HepG2 (cell line): Measurements from ENCODE around the gene PARS2. TPM values are rescaled to one million over a fixed set of nuclear protein-coding genes. Genes with fewer than 3 reads are reported as not detected.

ENCODE experiments used
- CENPX ChIP-seq: sonication (generic); formaldehyde crosslinking; IDR thresholded peaks from 2 replicates; pipeline ENCODE4 v1.9.0; 2021; ENCODE audit warnings: mild to moderate bottlenecking, missing genetic modification reagents, moderate library complexity
- GMEB1 ChIP-seq: sonication (generic); formaldehyde crosslinking; IDR thresholded peaks from 2 replicates; pipeline ENCODE4 v1.5.1; 2020; ENCODE audit warnings: missing genetic modification reagents, mild to moderate bottlenecking, borderline replicate concordance
- GPBP1L1 ChIP-seq: sonication (generic); formaldehyde crosslinking; IDR thresholded peaks from 2 replicates; pipeline ENCODE4 v1.5.0; 2020; ENCODE audit warnings: mild to moderate bottlenecking, missing genetic modification reagents
- KMT2B ChIP-seq: IDR thresholded peaks from 2 replicates; pipeline ENCODE4 v1.6.1; 2016; ENCODE audit warnings: missing genetic modification reagents, missing compliant biosample characterization
- MIER2 ChIP-seq: IDR thresholded peaks from 2 replicates; pipeline ENCODE4 v1.6.1; 2016; ENCODE audit warnings: missing biosample characterization, missing genetic modification reagents
- PPARG ChIP-seq: conservative IDR thresholded peaks from 2 replicates; pipeline ENCODE4 v1.6.1; 2016; ENCODE audit warnings: missing biosample characterization, missing genetic modification reagents
- THYN1 ChIP-seq: sonication (generic); formaldehyde crosslinking; IDR thresholded peaks from 2 replicates; pipeline ENCODE4 v1.8.1; 2023; ENCODE audit warnings: low read depth, mild to moderate bottlenecking, moderate library complexity, missing genetic modification reagents, borderline replicate concordance
- YEATS4 ChIP-seq: sonication (generic); formaldehyde crosslinking; IDR thresholded peaks from 2 replicates; pipeline ENCODE4 v1.4.0; 2020; ENCODE audit warnings: missing genetic modification reagents, borderline replicate concordance
- ZBTB40 ChIP-seq, 2 experiments: fragments of 450-650 bp in 1 of 2; sonication (generic) in 1 of 2; formaldehyde crosslinking in 1 of 2; IDR thresholded peaks; 2 replicates each; pipeline versions ENCODE4 v1.6.1 to v1.8.0; 2016 to 2022; ENCODE audit warnings: antibody characterized with exemption in 1 of 2, mild to moderate bottlenecking in 1 of 2, missing genetic modification reagents in 1 of 2
- ZKSCAN5 ChIP-seq: sonication (generic); formaldehyde crosslinking; IDR thresholded peaks from 2 replicates; pipeline ENCODE4 v1.5.1; 2020; ENCODE audit warnings: mild to moderate bottlenecking, missing genetic modification reagents
- ZNF143 ChIP-seq: sonication (generic); formaldehyde crosslinking; IDR thresholded peaks from 2 replicates; pipeline ENCODE4 v1.4.0; 2020; ENCODE audit warnings: missing genetic modification reagents
- ZNF235 ChIP-seq: sonication (generic); formaldehyde crosslinking; IDR thresholded peaks from 2 replicates; pipeline ENCODE4 v1.8.1; 2023; ENCODE audit warnings: mild to moderate bottlenecking, missing genetic modification reagents, borderline replicate concordance
- ZNF577 ChIP-seq: sonication (generic); formaldehyde crosslinking; IDR thresholded peaks from 2 replicates; pipeline ENCODE4 v1.4.0; 2020; ENCODE audit warnings: mild to moderate bottlenecking, low read depth, missing genetic modification reagents, borderline replicate concordance
- ZNF614 ChIP-seq: IDR thresholded peaks from 2 replicates; pipeline ENCODE4 v1.6.1; 2018; ENCODE audit warnings: missing biosample characterization, missing genetic modification reagents, inconsistent platforms, borderline replicate concordance
- ZNF781 ChIP-seq: sonication (generic); formaldehyde crosslinking; IDR thresholded peaks from 2 replicates; pipeline ENCODE4 v1.5.1; 2020; ENCODE audit warnings: borderline replicate concordance, mild to moderate bottlenecking, missing genetic modification reagents; ENCODE audit errors: not compliant biosample characterization
- ZNF788 ChIP-seq: sonication (generic); formaldehyde crosslinking; IDR thresholded peaks from 2 replicates; pipeline ENCODE4 v1.5.0; 2020; ENCODE audit warnings: mild to moderate bottlenecking, missing genetic modification reagents, borderline replicate concordance
- polyA plus RNA-seq, 8 experiments: library from polyadenylated mRNA; depleted of rRNA in 3 of 8; stranded (reverse) in 7 of 8; unstranded in 1 of 8; fragments of >200 nt; fragmentation: Illumina TruSeq in 4 of 8; extraction: Trizol in 4 of 8; gene quantifications; 2 replicates each; pipeline versions ENCODE4 v1.2.1 to v1.2.3, GENCODE V29; 2011 to 2016; ENCODE audit warnings: low read depth in 4 of 8, missing spikeins in 1 of 8, mixed read lengths in 1 of 8; ENCODE audit not compliant: insufficient read depth in 1 of 8
- total RNA-seq, 5 experiments: library from RNA; depleted of rRNA; stranded (reverse); fragments of >200 nt; fragmentation: Illumina TruSeq; extraction: Trizol; gene quantifications; 2 replicates each; pipeline ENCODE4 v1.2.3, GENCODE V29; 2016; ENCODE audit warnings: low read depth in 1 of 5

PARS2 gene
- total and polyA plus RNA-seq, 2 of the 13 experiments (the other 11 are each of a cell fraction or from before 2014, with no cell fraction given), result 2.4 to 4.6 TPM

- TF ChIP-seq ZNF235 (CRISPR knock-in tag) (0 out of 2 replicates have a peak, but pooled peaks have one; percentile 66), ZNF577 (CRISPR knock-in tag) (0 out of 2 replicates have a peak, but pooled peaks have one; percentile 60), ZNF614 (peak; percentile 94; the same call in 1 of the 2 replicates), MIER2 (peak; percentile 80; the same call in 1 of the 2 replicates), ZNF143 (CRISPR knock-in tag) (peak; percentile 60), ZBTB40 (IDR thresholded peaks at IDR 0.05) (peak; percentile 84), ZBTB40 (CRISPR knock-in tag; IDR thresholded peaks at IDR 0.05) (peak; percentile 66; the same call in 1 of the 2 replicates), PPARG (peak; percentile 68), THYN1 (CRISPR knock-in tag) (no peak), KMT2B (CRISPR knock-in tag) (peak; percentile 96), ZNF781 (CRISPR knock-in tag) (no peak), ZNF788 (peak; percentile 99), CENPX (CRISPR knock-in tag) (no peak), ZKSCAN5 (CRISPR knock-in tag) (no peak), GPBP1L1 (CRISPR knock-in tag) (no peak), YEATS4 (CRISPR knock-in tag) (peak; percentile 87), GMEB1 (peak; percentile 90)
Measured at GRCh38 chr1:54715493-54716298, 48.6 kb downstream of the PARS2 start, which contains the start of gene TTC4 (continued).
